Hepatocyte (in vitro differentiated cells): ENCODE results near the gene SH3PXD2B.
"Not testable (repeated sequence)": the region's sequence is repeated elsewhere in the genome, so short reads cannot be mapped to it uniquely, and the experiment has no call there.

ENCODE experiments used
- EZH2 ChIP-seq: fragments of 200-600 bp; sonication (generic); IDR thresholded peaks from 2 replicates; pipeline ENCODE4 v1.6.1; 2016; ENCODE audit warnings: antibody characterized with exemption, mild to moderate bottlenecking, borderline replicate concordance
- EZH2phosphoT487 ChIP-seq: fragments of 200-600 bp; sonication (generic); IDR thresholded peaks from one replicate; pipeline ENCODE4 v1.6.1; 2018; ENCODE audit warnings: antibody characterized with exemption, mild to moderate bottlenecking, low read depth, moderate library complexity; ENCODE audit not compliant: unreplicated experiment, severe bottlenecking
- TF ChIP-seq, protein P1 (sequence below): fragments of 200-600 bp; sonication (generic); IDR thresholded peaks from 2 replicates; pipeline ENCODE4 v1.5.1; 2016; ENCODE audit warnings: antibody characterized with exemption, mild to moderate bottlenecking; ENCODE audit not compliant: poor library complexity

DNA sequence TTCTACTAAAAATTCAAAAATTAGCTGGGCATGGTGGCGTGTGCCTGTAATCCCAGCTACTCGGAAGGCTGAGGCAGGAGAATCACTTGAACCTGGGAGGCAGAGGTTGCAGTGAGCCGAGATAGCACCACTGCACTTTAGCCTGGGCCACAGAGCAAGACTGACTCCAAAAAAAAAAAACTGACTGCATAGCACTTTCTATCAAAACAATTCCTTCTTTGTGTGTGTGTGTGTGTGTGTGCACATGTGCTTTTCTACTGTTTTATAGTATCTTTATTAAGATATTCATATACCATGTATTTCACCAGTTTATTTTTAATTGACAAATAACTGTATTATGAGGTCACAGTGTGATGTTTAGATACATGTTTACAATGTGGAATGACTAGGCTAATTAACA, 167.2 kb downstream of the SH3PXD2B start:
- TF ChIP-seq, protein P1, sequence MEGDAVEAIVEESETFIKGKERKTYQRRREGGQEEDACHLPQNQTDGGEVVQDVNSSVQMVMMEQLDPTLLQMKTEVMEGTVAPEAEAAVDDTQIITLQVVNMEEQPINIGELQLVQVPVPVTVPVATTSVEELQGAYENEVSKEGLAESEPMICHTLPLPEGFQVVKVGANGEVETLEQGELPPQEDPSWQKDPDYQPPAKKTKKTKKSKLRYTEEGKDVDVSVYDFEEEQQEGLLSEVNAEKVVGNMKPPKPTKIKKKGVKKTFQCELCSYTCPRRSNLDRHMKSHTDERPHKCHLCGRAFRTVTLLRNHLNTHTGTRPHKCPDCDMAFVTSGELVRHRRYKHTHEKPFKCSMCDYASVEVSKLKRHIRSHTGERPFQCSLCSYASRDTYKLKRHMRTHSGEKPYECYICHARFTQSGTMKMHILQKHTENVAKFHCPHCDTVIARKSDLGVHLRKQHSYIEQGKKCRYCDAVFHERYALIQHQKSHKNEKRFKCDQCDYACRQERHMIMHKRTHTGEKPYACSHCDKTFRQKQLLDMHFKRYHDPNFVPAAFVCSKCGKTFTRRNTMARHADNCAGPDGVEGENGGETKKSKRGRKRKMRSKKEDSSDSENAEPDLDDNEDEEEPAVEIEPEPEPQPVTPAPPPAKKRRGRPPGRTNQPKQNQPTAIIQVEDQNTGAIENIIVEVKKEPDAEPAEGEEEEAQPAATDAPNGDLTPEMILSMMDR = not testable (repeated sequence)
- not testable (repeated sequence) for TF ChIP-seq EZH2, EZH2phosphoT487
